ENCODE data around the gene PFKFB1.
A peak's percentile ranks its signal among the peaks of the same experiment; 100 is the strongest.

PFKFB1 gene

GRCh38 chrX:55014897-55015299, 20.9 kb upstream of the PFKFB1 start:
- Histone ChIP-seq H3K36me3 (ENCODE audit: control insufficient read depth, insufficient read depth, low read length) (no peaks in the 10 kb centered on the region), H3K27ac (ENCODE audit: insufficient read depth, low read depth, low read length, poor library complexity, severe bottlenecking) (no peak overlapping the region), H3K4me3 (ENCODE audit: insufficient read depth, low read depth, low read length) (no peak overlapping the region), H3K27me3 (ENCODE audit: control insufficient read depth, insufficient read depth, low read length, poor library complexity, severe bottlenecking) (no peaks in the 10 kb centered on the region), H3K4me1 (ENCODE audit: control insufficient read depth, insufficient read depth, low read length) (no peaks in the 10 kb centered on the region), H3K9me3 (ENCODE audit: control insufficient read depth, low read length) (no peaks in the 10 kb centered on the region)
- WGBS, 2 experiments = 84 to 99% methylated on average over 4 of the region's 4 CpGs

GRCh38 chrX:55011294-55011693, 17.3 kb upstream of the PFKFB1 start:
- no peaks in the 10 kb centered on the region for H3K4me1 ChIP-seq (ENCODE audit: control insufficient read depth, insufficient read depth, low read length)
- WGBS, 2 experiments = 64 to 74% methylated on average over 2 of the region's 2 CpGs
- H3K4me3 ChIP-seq (ENCODE audit: insufficient read depth, low read depth, low read length) = no peak overlapping the region
- H3K27ac ChIP-seq (ENCODE audit: insufficient read depth, low read depth, low read length, poor library complexity, severe bottlenecking) = no peak overlapping the region
- H3K9me3 ChIP-seq (ENCODE audit: control insufficient read depth, low read length) = no peaks in the 10 kb centered on the region
- H3K36me3 ChIP-seq (ENCODE audit: control insufficient read depth, insufficient read depth, low read length) = no peaks in the 10 kb centered on the region
- H3K27me3 ChIP-seq (ENCODE audit: control insufficient read depth, insufficient read depth, low read length, poor library complexity, severe bottlenecking) = no peaks in the 10 kb centered on the region

- 91 to 92% methylated on average over 6 to 9 of the region's 9 CpGs for WGBS, 2 experiments
- H3K27ac ChIP-seq (ENCODE audit: insufficient read depth, low read depth, low read length, poor library complexity, severe bottlenecking) = no peak overlapping the region
- H3K4me3 ChIP-seq (ENCODE audit: insufficient read depth, low read depth, low read length) = no peak overlapping the region
Measured at GRCh38 chrX:55008571-55009358, 14.8 kb upstream of the PFKFB1 start.

DNA sequence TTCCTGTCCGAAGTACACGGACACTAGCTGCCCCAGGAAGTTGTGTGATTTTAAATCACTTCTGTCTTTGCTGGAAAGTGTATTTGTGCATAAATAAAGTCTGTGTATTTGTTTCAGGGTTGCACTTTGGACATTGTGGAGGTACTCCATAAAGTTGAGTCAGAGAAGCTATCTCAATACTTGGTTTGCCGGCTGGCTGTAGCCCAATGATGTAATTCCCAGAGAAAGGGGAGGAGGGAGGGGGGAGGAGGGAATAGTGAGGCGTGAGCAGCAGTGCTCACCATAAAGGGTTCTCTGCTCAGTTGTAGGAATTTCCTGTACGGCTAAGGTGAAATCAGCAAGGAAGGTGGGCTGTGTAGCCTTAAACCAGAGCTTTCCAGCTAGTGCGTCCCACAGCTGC, 13.7 kb upstream of the PFKFB1 start:
- WGBS, 2 experiments = 89 to 96% methylated on average over 6 of the region's 6 CpGs
- no peaks in the 10 kb centered on the region for H3K4me1 ChIP-seq (ENCODE audit: control insufficient read depth, insufficient read depth, low read length)
- H3K4me3 ChIP-seq (ENCODE audit: insufficient read depth, low read depth, low read length) = no peak overlapping the region
- H3K9me3 ChIP-seq (ENCODE audit: control insufficient read depth, low read length) = no peaks in the 10 kb centered on the region
- peaks cover 4% of the 10 kb centered on the region for H3K36me3 ChIP-seq (ENCODE audit: control insufficient read depth, insufficient read depth, low read length)
- H3K27ac ChIP-seq (ENCODE audit: insufficient read depth, low read depth, low read length, poor library complexity, severe bottlenecking) = no peak overlapping the region
- no peaks in the 10 kb centered on the region for H3K27me3 ChIP-seq (ENCODE audit: control insufficient read depth, insufficient read depth, low read length, poor library complexity, severe bottlenecking)

More at GRCh38 chrX:55008571-55009358, 14.8 kb upstream of the PFKFB1 start:
- H3K4me1 ChIP-seq (ENCODE audit: control insufficient read depth, insufficient read depth, low read length) = no peaks in the 10 kb centered on the region
- no peaks in the 10 kb centered on the region for H3K27me3 ChIP-seq (ENCODE audit: control insufficient read depth, insufficient read depth, low read length, poor library complexity, severe bottlenecking)
- no peaks in the 10 kb centered on the region for H3K9me3 ChIP-seq (ENCODE audit: control insufficient read depth, low read length)
- peaks cover 4% of the 10 kb centered on the region for H3K36me3 ChIP-seq (ENCODE audit: control insufficient read depth, insufficient read depth, low read length)

DNA sequence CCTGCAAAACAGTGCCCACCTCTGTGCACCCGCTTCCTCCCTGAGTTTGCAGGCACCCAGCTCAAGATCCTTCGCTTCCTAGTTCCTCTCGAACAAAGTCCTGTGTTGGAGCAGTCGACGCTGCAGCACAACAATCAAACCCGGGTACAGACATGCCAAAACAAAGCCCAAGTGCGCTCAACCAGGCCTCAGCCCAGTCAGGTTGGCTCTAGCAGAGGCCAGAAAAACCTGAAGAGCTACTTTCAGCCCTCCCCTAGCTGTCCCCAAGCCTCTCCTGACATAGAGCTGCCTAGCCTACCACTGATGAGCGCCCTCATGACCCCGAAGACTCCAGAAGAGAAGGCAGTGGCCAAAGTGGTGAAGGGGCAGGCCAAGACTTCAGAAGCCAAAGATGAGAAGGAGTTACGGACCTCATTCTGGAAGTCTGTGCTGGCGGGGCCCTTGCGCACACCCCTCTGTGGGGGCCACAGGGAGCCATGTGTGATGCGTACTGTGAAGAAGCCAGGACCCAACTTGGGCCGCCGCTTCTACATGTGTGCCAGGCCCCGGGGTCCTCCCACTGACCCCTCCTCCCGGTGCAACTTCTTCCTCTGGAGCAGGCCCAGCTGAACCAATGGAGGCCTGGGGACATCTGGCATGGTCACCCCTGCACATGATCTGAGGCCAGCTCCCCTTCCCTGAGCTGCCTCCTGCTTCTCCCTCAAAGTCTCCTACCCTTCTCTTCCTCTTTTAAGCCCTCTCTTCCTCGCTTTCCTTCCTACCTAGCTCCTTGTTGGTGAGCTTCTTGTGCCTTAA, 13.0 kb upstream of the PFKFB1 start:
- H3K9me3 ChIP-seq (ENCODE audit: control insufficient read depth, low read length) = no peaks in the 10 kb centered on the region
- H3K27ac ChIP-seq (ENCODE audit: insufficient read depth, low read depth, low read length, poor library complexity, severe bottlenecking) = no peak overlapping the region
- no peaks in the 10 kb centered on the region for H3K27me3 ChIP-seq (ENCODE audit: control insufficient read depth, insufficient read depth, low read length, poor library complexity, severe bottlenecking)
- no peak overlapping the region for H3K4me3 ChIP-seq (ENCODE audit: insufficient read depth, low read depth, low read length)
- no peaks in the 10 kb centered on the region for H3K4me1 ChIP-seq (ENCODE audit: control insufficient read depth, insufficient read depth, low read length)
- 94 to 96% methylated on average over 18 of the region's 18 CpGs for WGBS, 2 experiments
- peaks cover 4% of the 10 kb centered on the region for H3K36me3 ChIP-seq (ENCODE audit: control insufficient read depth, insufficient read depth, low read length)

GRCh38 chrX:55005256-55005655, 11.3 kb upstream of the PFKFB1 start:
- no peak overlapping the region for H3K27ac ChIP-seq (ENCODE audit: insufficient read depth, low read depth, low read length, poor library complexity, severe bottlenecking)
- H3K4me1 ChIP-seq (ENCODE audit: control insufficient read depth, insufficient read depth, low read length) = no peaks in the 10 kb centered on the region
- no peaks in the 10 kb centered on the region for H3K9me3 ChIP-seq (ENCODE audit: control insufficient read depth, low read length)
- H3K4me3 ChIP-seq (ENCODE audit: insufficient read depth, low read depth, low read length) = no peak overlapping the region
- H3K27me3 ChIP-seq (ENCODE audit: control insufficient read depth, insufficient read depth, low read length, poor library complexity, severe bottlenecking) = no peaks in the 10 kb centered on the region
- peaks cover 4% of the 10 kb centered on the region for H3K36me3 ChIP-seq (ENCODE audit: control insufficient read depth, insufficient read depth, low read length)

DNA sequence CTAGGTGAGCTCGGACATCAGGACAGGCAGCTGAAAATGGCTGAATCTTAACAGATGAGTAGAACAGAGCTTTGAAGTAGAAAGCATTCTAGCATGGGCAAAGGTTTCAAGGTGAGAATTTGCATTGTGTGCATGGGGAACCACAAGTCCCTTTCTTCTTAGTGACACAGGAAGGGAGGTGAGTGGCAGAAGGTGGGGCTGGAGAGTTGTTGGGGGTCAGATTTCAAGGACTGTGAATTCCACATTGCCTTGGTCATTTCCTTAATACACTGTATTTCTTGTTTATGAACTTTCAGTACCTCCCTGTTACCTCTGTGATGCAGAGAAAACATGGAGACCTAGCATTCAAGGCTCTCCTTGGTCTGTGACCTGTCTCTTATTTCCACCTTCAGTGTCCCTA, 10.2 kb upstream of the PFKFB1 start:
- Histone ChIP-seq H3K4me3 (ENCODE audit: insufficient read depth, low read depth, low read length) (no peak overlapping the region), H3K4me1 (ENCODE audit: control insufficient read depth, insufficient read depth, low read length) (no peaks in the 10 kb centered on the region), H3K27me3 (ENCODE audit: control insufficient read depth, insufficient read depth, low read length, poor library complexity, severe bottlenecking) (no peaks in the 10 kb centered on the region), H3K9me3 (ENCODE audit: control insufficient read depth, low read length) (no peaks in the 10 kb centered on the region), H3K36me3 (ENCODE audit: control insufficient read depth, insufficient read depth, low read length) (peaks cover 4% of the 10 kb centered on the region), H3K27ac (ENCODE audit: insufficient read depth, low read depth, low read length, poor library complexity, severe bottlenecking) (no peak overlapping the region)
- 86 to 95% methylated on average over 1 of the region's 1 CpG for WGBS, 2 experiments

DNA sequence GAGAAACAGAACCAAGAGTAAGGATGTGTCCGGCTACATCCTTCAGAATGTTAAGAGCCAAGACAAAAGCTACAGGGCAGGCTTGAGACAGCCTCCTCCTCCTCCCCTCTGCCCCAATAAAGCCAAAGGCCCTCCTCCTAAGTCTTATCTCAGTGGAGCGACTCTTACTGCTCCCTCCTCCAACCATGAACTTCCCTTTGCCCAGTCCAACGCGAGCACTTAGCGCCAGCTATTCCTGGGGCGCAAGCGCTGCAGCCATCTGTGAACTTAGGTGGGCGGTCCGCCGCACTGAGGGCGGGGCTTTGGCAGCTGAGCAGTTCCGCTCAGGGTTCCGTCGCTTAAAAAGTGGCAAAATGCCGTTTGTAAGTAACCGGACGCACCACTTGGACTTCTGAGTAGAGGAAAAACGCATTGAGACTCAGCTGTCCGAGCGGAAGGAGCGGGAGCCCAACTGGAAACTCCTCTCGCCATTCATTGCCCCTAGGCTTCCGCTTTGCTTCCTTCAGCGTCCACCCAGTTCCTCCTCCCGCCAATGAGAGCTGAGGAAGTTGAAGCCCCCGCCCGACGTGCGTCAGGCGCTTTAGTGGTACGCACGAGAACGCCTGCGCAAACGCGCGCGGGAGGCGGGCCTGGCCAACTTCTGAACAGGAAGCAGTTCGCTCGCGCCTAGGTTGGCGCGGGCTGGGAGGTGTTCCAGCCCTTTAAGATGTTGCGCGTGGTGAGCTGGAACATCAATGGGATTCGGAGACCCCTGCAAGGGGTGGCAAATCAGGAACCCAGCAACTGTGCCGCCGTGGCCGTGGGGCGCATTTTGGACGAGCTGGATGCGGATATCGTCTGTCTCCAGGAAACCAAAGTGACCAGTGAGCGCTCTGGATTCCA, 6.0 kb upstream of the PFKFB1 start, which contains the start of gene APEX2:
Gene APEX2 (plus strand): TSS at position 647 of the 882 bp plus-strand sequence. CDS start 60 bp downstream, at position 707.
- peak within 1 kb of the TSS; percentile 56 for H3K4me3 ChIP-seq (ENCODE audit: insufficient read depth, low read depth, low read length)

DNA sequence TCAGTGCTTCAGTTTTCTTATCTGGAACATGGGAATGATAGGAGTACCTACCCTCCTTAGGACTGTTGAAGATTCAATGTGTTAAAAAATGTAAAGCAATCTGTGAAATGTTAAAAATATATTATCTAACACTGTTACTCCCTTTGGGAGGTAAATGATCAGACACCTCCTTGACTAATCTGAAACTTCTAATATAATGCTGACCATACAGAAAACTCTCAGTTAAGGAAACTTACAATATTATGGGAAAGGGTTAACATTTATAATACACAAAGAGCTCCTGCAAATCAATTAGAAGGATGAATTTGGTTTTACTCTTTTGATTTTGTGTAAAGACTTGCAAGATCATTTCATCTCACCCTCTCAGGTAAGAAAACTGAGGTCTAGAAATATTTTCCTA, 1.6 kb upstream of the PFKFB1 start:
- no peaks in the 10 kb centered on the region for H3K9me3 ChIP-seq (ENCODE audit: control insufficient read depth, low read length)
- H3K36me3 ChIP-seq (ENCODE audit: control insufficient read depth, insufficient read depth, low read length) = no peaks in the 10 kb centered on the region
- H3K4me1 ChIP-seq (ENCODE audit: control insufficient read depth, insufficient read depth, low read length) = no peaks in the 10 kb centered on the region
- no peaks in the 10 kb centered on the region for H3K27me3 ChIP-seq (ENCODE audit: control insufficient read depth, insufficient read depth, low read length, poor library complexity, severe bottlenecking)
- no peak overlapping the region for H3K27ac ChIP-seq (ENCODE audit: insufficient read depth, low read depth, low read length, poor library complexity, severe bottlenecking)
- H3K4me3 ChIP-seq (ENCODE audit: insufficient read depth, low read depth, low read length) = no peak overlapping the region

More for the DNA sequence above, 6.0 kb upstream of the PFKFB1 start, which contains the start of gene APEX2:
- Histone ChIP-seq H3K9me3 (ENCODE audit: control insufficient read depth, low read length) (no peaks in the 10 kb centered on the region), H3K36me3 (ENCODE audit: control insufficient read depth, insufficient read depth, low read length) (no peaks in the 10 kb centered on the region), H3K4me1 (ENCODE audit: control insufficient read depth, insufficient read depth, low read length) (no peaks in the 10 kb centered on the region), H3K27ac (ENCODE audit: insufficient read depth, low read depth, low read length, poor library complexity, severe bottlenecking) (peak within 1 kb of the TSS; percentile 67), H3K27me3 (ENCODE audit: control insufficient read depth, insufficient read depth, low read length, poor library complexity, severe bottlenecking) (no peaks in the 10 kb centered on the region)
- 0 to 1% methylated on average over 55 of the region's 55 CpGs for WGBS, 2 experiments
